GM23338 (cell line): Measurements from ENCODE around the gene GJC2. TPM values are rescaled to one million over a fixed set of nuclear protein-coding genes. Genes with fewer than 3 reads are reported as not detected.
A peak's percentile ranks its signal among the peaks of the same experiment; 100 is the strongest.

ENCODE experiments used
- ATAC-seq: fragments of 200-7000 bp; cut with Tn5 transposase; 3 replicates; pipeline ENCODE4 v1.9.1; 2020
- DNase-seq: peaks from one replicate; pipeline ENCODE4 v3.0.0-alpha.2; 2015; ENCODE audit warnings: low spot score
- H2AFZ ChIP-seq: fragments of 200-600 bp; sonication (generic); 2 replicates; pipeline ENCODE4 v1.8.0; 2016; ENCODE audit warnings: antibody characterized with exemption, mild to moderate bottlenecking, moderate library complexity
- H3F3A ChIP-seq: fragments of 200-600 bp; sonication (generic); replicated peaks from 2 replicates; pipeline ENCODE4 v1.8.0; 2017; ENCODE audit warnings: antibody characterized with exemption, mixed run types, low read depth
- H3K27ac ChIP-seq: fragments of 200-600 bp; sonication (generic); 2 replicates; pipeline ENCODE4 v1.6.1; 2016; ENCODE audit warnings: low read depth
- H3K27me3 ChIP-seq: fragments of 200-600 bp; sonication (generic); 2 replicates; pipeline ENCODE4 v1.8.0; 2016; ENCODE audit warnings: mild to moderate bottlenecking, mixed run types, moderate library complexity; ENCODE audit not compliant: insufficient read depth
- H3K36me3 ChIP-seq: fragments of 200-600 bp; sonication (generic); 2 replicates; pipeline ENCODE4 v1.8.0; 2016; ENCODE audit warnings: mild to moderate bottlenecking; ENCODE audit not compliant: insufficient read depth
- H3K4me1 ChIP-seq: fragments of 200-600 bp; sonication (generic); 2 replicates; pipeline ENCODE4 v1.8.0; 2016; ENCODE audit warnings: mild to moderate bottlenecking, moderate library complexity; ENCODE audit not compliant: insufficient read depth
- H3K4me2 ChIP-seq: fragments of 200-600 bp; sonication (generic); 2 replicates; pipeline ENCODE4 v1.7.1; 2017; ENCODE audit warnings: mixed run types
- H3K4me3 ChIP-seq: fragments of 200-600 bp; sonication (generic); 2 replicates; pipeline ENCODE4 v1.6.1; 2016; ENCODE audit warnings: mixed run types
- H3K79me2 ChIP-seq: fragments of 200-600 bp; sonication (generic); replicated peaks from 2 replicates; pipeline ENCODE4 v1.8.0; 2017; ENCODE audit warnings: mild to moderate bottlenecking; ENCODE audit not compliant: insufficient read depth
- H3K9me2 ChIP-seq: fragments of 200-600 bp; sonication (generic); 2 replicates; pipeline ENCODE4 v1.8.0; 2017; ENCODE audit not compliant: insufficient read depth
- H4K20me1 ChIP-seq: fragments of 200-600 bp; sonication (generic); replicated peaks from 2 replicates; pipeline ENCODE4 v1.8.0; 2017; ENCODE audit warnings: mild to moderate bottlenecking; ENCODE audit not compliant: insufficient read depth
- H3K27ac Mint-ChIP-seq: 2 replicates; pipeline ENCODE4 v1.8.0; 2020; ENCODE audit warnings: inconsistent platforms, mild to moderate bottlenecking, moderate library complexity, mixed read lengths
- H3K27me3 Mint-ChIP-seq: 3 replicates; pipeline ENCODE4 v1.8.0; 2022; ENCODE audit warnings: low read depth, mild to moderate bottlenecking, moderate library complexity, mixed read lengths, inconsistent platforms; ENCODE audit not compliant: insufficient read depth, poor library complexity
- H3K36me3 Mint-ChIP-seq: 3 replicates; pipeline ENCODE4 v1.8.0; 2021; ENCODE audit warnings: low read depth, mild to moderate bottlenecking, inconsistent platforms, moderate library complexity, mixed read lengths
- H3K4me1 Mint-ChIP-seq: 3 replicates; pipeline ENCODE4 v1.8.0; 2020; ENCODE audit warnings: mild to moderate bottlenecking, inconsistent platforms, mixed read lengths
- H3K4me3 Mint-ChIP-seq: 3 replicates; pipeline ENCODE4 v1.8.0; 2021; ENCODE audit warnings: moderate library complexity, mild to moderate bottlenecking, inconsistent platforms, mixed read lengths
- H3K9me3 Mint-ChIP-seq: 3 replicates; pipeline ENCODE4 v1.8.0; 2020; ENCODE audit warnings: moderate library complexity, mild to moderate bottlenecking, inconsistent platforms, mixed read lengths
- JUNB ChIP-seq: IDR thresholded peaks from one replicate; pipeline ENCODE4 v1.6.1; 2016; ENCODE audit warnings: antibody characterized with exemption; ENCODE audit not compliant: unreplicated experiment
- polyA plus RNA-seq: library from polyadenylated mRNA; unstranded; fragments of >200 nt; fragmentation: Nextera tagmentation; extraction: Ambion mirVana; gene quantifications from 2 replicates; pipeline ENCODE4 v1.2.1, GENCODE V29; 2016
- total RNA-seq: library from RNA; depleted of rRNA; stranded (reverse); fragments of >200 nt; shearing (Covaris generic); gene quantifications from 2 replicates; pipeline ENCODE4 v1.2.3, GENCODE V29; 2014
- TF ChIP-seq, protein P1 (sequence below), 2 experiments: fragments of 200-600 bp in 1 of 2; sonication (generic) in 1 of 2; conservative IDR thresholded peaks; 2 replicates each; pipeline versions ENCODE4 v1.5.1 to v1.6.1; 2016 to 2017; ENCODE audit warnings: antibody characterized with exemption in 2 of 2, low read depth in 2 of 2, mild to moderate bottlenecking in 2 of 2, moderate library complexity in 1 of 2
- TF ChIP-seq, protein P2 (sequence below): fragments of 250-450 bp; sonication (Bioruptor Pico); IDR thresholded peaks from 2 replicates; pipeline ENCODE4 v1.5.0; 2020; ENCODE audit warnings: mild to moderate bottlenecking, moderate library complexity

GJC2 gene
- total and polyA plus RNA-seq, 2 experiments from 2014 or later: 0.15 to 1.2 TPM

DNA sequence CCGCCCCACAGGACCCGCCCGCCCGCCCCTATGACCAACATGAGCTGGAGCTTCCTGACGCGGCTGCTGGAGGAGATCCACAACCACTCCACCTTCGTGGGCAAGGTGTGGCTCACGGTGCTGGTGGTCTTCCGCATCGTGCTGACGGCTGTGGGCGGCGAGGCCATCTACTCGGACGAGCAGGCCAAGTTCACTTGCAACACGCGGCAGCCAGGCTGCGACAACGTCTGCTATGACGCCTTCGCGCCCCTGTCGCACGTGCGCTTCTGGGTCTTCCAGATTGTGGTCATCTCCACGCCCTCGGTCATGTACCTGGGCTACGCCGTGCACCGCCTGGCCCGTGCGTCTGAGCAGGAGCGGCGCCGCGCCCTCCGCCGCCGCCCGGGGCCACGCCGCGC, 8.0 kb downstream of the GJC2 start:
- Mint-ChIP-seq H3K27me3 (peaks cover 27% of the 10 kb centered on the region), H3K36me3 (no peaks in the 10 kb centered on the region), H3K4me3 (no peak overlapping the region), H3K9me3 (no peaks in the 10 kb centered on the region), H3K27ac (no peak overlapping the region), H3K4me1 (peaks cover 2% of the 10 kb centered on the region; the same call in 1 of the 3 replicates)
- TF ChIP-seq, protein P1, sequence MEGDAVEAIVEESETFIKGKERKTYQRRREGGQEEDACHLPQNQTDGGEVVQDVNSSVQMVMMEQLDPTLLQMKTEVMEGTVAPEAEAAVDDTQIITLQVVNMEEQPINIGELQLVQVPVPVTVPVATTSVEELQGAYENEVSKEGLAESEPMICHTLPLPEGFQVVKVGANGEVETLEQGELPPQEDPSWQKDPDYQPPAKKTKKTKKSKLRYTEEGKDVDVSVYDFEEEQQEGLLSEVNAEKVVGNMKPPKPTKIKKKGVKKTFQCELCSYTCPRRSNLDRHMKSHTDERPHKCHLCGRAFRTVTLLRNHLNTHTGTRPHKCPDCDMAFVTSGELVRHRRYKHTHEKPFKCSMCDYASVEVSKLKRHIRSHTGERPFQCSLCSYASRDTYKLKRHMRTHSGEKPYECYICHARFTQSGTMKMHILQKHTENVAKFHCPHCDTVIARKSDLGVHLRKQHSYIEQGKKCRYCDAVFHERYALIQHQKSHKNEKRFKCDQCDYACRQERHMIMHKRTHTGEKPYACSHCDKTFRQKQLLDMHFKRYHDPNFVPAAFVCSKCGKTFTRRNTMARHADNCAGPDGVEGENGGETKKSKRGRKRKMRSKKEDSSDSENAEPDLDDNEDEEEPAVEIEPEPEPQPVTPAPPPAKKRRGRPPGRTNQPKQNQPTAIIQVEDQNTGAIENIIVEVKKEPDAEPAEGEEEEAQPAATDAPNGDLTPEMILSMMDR (conservative IDR thresholded peaks at IDR 0.05; ENCODE audit: low read depth in 2 of 2): no peak
- no peak for TF ChIP-seq JUNB
- H3K36me3 ChIP-seq: no peaks in the 10 kb centered on the region
- no peaks in the 10 kb centered on the region for H3K79me2 ChIP-seq
- H3K4me3 ChIP-seq: no peak overlapping the region
- H3K9me2 ChIP-seq: no peaks in the 10 kb centered on the region
- no peak overlapping the region for H3K27ac ChIP-seq
- H3F3A ChIP-seq: no peaks in the 10 kb centered on the region
- H3K4me2 ChIP-seq: no peak overlapping the region
- H3K27me3 ChIP-seq: peaks cover 28% of the 10 kb centered on the region
- H4K20me1 ChIP-seq: no peaks in the 10 kb centered on the region
- peaks cover 6% of the 10 kb centered on the region; the same call in 1 of the 2 replicates for H3K4me1 ChIP-seq
- no peak for DNase-seq
- ATAC-seq: no peak
- no peak overlapping the region for H2AFZ ChIP-seq

- no peak overlapping the region for H3K4me3 ChIP-seq
- Mint-ChIP-seq H3K36me3 (no peaks in the 10 kb centered on the region), H3K4me3 (no peak overlapping the region), H3K9me3 (no peaks in the 10 kb centered on the region), H3K27me3 (peaks cover 27% of the 10 kb centered on the region), H3K27ac (no peak overlapping the region), H3K4me1 (peaks cover 2% of the 10 kb centered on the region; the same call in 1 of the 3 replicates)
- H3K27me3 ChIP-seq: peaks cover 28% of the 10 kb centered on the region
- no peaks in the 10 kb centered on the region for H4K20me1 ChIP-seq
- no peaks in the 10 kb centered on the region for H3K79me2 ChIP-seq
- H3K9me2 ChIP-seq: no peaks in the 10 kb centered on the region
- H3F3A ChIP-seq: no peaks in the 10 kb centered on the region
- H3K36me3 ChIP-seq: no peaks in the 10 kb centered on the region
- DNase-seq: peak; percentile 43
- no peak overlapping the region for H2AFZ ChIP-seq
- ATAC-seq: peak; percentile 25
- TF ChIP-seq JUNB: no peak
- TF ChIP-seq, protein P2, sequence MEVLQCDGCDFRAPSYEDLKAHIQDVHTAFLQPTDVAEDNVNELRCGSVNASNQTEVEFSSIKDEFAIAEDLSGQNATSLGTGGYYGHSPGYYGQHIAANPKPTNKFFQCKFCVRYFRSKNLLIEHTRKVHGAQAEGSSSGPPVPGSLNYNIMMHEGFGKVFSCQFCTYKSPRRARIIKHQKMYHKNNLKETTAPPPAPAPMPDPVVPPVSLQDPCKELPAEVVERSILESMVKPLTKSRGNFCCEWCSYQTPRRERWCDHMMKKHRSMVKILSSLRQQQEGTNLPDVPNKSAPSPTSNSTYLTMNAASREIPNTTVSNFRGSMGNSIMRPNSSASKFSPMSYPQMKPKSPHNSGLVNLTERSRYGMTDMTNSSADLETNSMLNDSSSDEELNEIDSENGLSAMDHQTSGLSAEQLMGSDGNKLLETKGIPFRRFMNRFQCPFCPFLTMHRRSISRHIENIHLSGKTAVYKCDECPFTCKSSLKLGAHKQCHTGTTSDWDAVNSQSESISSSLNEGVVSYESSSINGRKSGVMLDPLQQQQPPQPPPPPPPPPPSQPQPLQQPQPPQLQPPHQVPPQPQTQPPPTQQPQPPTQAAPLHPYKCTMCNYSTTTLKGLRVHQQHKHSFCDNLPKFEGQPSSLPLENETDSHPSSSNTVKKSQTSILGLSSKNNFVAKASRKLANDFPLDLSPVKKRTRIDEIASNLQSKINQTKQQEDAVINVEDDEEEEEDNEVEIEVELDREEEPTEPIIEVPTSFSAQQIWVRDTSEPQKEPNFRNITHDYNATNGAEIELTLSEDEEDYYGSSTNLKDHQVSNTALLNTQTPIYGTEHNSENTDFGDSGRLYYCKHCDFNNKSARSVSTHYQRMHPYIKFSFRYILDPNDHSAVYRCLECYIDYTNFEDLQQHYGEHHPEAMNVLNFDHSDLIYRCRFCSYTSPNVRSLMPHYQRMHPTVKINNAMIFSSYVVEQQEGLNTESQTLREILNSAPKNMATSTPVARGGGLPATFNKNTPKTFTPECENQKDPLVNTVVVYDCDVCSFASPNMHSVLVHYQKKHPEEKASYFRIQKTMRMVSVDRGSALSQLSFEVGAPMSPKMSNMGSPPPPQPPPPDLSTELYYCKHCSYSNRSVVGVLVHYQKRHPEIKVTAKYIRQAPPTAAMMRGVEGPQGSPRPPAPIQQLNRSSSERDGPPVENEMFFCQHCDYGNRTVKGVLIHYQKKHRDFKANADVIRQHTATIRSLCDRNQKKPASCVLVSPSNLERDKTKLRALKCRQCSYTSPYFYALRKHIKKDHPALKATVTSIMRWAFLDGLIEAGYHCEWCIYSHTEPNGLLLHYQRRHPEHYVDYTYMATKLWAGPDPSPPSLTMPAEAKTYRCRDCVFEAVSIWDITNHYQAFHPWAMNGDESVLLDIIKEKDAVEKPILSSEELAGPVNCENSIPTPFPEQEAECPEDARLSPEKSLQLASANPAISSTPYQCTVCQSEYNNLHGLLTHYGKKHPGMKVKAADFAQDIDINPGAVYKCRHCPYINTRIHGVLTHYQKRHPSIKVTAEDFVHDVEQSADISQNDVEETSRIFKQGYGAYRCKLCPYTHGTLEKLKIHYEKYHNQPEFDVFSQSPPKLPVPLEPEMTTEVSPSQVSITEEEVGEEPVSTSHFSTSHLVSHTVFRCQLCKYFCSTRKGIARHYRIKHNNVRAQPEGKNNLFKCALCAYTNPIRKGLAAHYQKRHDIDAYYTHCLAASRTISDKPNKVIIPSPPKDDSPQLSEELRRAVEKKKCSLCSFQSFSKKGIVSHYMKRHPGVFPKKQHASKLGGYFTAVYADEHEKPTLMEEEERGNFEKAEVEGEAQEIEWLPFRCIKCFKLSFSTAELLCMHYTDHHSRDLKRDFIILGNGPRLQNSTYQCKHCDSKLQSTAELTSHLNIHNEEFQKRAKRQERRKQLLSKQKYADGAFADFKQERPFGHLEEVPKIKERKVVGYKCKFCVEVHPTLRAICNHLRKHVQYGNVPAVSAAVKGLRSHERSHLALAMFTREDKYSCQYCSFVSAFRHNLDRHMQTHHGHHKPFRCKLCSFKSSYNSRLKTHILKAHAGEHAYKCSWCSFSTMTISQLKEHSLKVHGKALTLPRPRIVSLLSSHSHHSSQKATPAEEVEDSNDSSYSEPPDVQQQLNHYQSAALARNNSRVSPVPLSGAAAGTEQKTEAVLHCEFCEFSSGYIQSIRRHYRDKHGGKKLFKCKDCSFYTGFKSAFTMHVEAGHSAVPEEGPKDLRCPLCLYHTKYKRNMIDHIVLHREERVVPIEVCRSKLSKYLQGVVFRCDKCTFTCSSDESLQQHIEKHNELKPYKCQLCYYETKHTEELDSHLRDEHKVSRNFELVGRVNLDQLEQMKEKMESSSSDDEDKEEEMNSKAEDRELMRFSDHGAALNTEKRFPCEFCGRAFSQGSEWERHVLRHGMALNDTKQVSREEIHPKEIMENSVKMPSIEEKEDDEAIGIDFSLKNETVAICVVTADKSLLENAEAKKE (CRISPR knock-in tag): no peak
- H3K4me1 ChIP-seq: peaks cover 8% of the 10 kb centered on the region; the same call in 1 of the 2 replicates
- H3K4me2 ChIP-seq: no peak overlapping the region
- no peak overlapping the region for H3K27ac ChIP-seq
Measured at GRCh38 chr1:228158151-228159007, 8.6 kb downstream of the GJC2 start.
